HG03045 (cell line): ENCODE measurements around the gene ACHE.
A peak's percentile ranks its signal among the peaks of the same experiment; 100 is the strongest.

ENCODE experiments used
- ATAC-seq: cut with Tn5 transposase; IDR thresholded peaks from one replicate; pipeline ENCODE4 v1.9.1; 2021; ENCODE audit warnings: mild to moderate bottlenecking, moderate library complexity; ENCODE audit not compliant: unreplicated experiment

The ACHE gene

DNA sequence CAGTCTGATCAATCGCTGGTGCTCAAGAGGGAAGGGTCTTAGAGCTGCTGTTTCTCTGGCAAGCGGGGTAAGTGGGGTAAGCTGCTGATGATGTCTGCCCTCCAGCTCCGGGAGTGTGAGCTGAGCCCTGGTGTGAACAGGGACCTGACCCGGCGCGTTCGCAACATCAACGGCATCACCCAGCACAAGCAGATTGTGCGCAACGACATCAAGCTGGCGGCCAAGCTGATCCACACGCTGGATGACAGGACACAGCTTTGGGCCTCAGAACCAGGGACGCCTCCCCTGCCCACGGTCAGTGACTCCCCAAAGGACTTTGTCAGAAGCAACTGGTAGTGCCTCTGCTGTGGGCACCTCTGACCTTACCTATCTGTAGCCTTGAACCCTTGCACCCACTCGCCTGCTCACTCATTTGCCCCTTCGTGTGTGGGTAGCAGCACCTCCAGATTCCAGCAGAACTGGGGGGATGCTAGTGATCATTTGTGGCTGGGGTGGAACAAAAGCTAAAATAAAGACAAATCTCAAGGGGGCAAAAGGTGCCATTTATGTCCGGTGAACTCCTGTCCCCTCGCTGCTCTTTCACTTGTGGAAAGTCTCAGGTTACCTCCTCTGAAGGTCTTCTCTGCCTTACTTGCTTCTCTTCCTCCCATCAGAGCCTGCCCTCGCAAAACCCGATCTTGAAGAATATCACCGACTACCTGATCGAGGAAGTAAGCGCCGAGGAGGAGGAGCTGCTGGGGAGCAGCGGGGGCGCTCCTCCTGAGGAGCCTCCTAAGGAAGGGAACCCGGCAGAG is 9.3 kb downstream of the ACHE start:
- no peak for ATAC-seq

DNA sequence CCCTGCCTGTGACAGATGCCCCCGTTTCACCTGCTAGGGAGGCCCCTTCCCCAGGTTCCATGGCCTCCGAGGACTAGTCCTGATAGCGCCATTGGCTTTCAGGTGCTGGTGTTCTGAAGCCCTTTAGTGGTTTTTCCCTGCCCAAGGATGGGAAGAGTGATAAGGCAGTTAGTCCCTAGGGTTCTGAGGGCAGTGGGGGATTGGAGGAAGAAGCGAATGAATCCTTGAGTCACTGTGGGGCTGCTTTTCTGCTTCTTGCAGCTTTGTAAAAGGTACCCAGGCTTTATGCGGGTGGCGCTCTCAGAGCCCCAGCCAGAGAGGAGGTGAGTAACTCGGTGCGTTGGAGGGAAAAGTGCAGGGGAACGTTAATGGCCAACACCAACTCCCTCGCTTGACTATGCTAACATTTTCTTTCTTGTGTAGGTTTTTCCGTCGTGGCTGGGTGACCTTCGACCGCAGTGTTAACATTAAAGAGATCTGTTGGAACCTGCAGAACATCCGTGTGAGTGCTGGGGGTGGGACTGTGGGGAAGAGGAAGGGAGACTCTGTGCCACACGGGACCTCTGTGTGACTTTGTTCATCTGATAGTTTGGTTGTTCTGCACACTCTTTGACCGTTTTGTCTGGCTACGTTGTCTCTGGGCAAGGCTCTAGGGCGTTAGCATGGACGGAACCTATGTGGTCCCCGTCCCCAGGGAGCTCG is 10.1 kb downstream of the ACHE start:
- no peak for ATAC-seq

DNA sequence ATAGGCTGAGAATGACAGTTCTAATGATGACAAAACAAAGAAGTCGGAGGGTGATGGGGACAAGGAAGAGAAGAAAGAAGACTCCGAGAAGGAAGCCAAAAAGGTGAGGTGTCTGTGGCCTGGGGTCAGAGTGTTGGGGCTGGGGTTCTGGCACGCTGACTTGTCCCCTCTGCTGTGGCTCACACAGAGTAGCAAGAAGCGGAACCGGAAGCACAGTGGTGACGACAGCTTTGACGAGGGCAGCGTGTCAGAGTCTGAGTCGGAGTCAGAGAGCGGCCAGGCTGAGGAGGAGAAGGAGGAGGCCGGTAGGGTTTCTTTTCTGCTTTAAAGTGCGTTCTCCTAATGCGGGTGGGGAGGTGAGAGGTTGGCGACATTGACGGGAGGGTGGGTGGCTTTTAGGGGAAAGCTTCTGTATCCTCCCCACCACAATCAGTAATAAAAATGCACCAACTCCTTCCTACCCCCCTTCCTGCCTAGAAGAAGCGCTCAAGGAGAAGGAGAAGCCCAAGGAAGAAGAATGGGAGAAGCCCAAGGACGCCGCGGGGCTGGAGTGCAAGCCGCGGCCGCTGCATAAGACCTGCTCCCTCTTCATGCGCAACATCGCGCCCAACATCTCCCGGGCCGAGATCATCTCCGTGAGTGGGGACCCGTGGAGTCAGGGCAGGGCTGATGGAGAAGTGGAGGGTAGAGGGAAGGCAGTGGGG is 10.8 kb downstream of the ACHE start:
- ATAC-seq: no peak

DNA sequence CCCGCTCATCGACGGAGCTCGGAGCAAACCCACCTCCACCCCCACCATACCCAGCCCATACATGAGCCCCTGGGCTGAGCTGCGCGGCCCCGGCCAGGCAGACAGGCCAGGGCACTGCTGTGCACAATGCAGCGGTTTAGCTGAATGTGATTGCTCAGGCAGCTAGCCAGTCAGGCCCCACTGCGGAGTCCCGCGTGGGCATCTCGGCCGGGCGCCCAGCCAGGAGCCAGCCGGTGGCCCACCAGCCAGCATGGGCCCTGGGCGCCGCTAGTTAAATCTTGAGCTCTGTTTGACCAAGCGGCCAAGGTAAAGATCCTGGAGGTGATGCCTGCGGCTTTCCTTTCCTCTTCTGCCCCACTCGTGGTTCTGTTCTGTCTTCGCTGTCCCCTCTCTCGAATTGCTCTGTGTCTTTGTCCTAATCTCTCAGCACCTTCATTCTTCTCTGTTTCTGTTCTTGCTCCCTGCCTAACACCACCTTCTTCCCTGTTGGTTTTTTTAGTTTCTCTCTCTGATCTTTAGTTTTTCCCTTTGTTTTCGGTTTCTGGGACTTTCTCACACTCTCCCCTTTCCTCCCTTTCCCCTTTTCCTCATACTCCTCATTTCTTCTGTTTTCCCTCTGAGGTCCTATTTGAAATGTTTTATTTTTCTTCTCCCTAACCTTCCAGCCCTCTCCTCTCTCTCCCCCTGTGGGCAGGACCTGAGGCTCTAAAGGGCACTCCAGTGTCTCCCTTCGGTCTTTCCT is 12.7 kb downstream of the ACHE start:
- ATAC-seq: no peak

DNA sequence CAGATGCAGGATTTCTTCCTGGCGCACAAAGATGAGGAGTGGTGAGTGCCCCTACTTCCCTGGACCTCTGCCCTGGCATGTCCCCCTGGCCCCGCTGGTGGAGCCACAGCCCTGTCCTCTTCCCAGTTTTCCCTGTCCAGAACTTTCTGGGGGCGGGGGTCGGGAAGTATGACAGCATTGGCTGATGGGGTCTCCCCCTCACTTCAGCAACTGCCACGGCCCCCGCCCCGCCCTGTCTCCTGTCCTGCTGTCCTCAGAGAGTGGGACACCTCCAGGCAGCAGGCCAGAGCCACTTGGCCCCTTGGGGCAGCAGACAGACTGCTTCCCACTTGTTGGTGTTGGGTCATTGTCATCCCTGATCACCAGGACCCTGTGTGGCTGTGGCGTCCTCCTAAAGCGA is 13.5 kb downstream of the ACHE start:
- no peak for ATAC-seq

DNA sequence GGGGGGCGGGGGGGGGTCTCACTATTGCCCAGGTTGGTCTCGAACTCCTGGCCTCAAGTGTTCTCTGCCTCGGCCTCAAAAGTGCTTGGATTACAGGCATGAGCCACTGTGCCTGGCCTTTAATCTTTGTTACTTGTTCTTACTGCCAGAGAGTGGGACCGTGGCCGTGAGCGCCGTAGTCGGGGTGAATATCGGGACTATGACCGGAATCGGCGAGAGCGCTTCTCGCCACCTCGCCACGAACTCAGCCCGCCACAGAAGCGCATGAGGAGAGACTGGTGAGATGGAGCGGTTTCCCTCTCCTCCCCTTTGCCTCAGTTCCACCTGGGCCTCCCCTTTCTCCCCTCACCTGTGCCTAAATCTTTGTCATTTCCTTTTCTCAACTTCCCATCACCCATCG is 14.6 kb downstream of the ACHE start:
- ATAC-seq: no peak

DNA sequence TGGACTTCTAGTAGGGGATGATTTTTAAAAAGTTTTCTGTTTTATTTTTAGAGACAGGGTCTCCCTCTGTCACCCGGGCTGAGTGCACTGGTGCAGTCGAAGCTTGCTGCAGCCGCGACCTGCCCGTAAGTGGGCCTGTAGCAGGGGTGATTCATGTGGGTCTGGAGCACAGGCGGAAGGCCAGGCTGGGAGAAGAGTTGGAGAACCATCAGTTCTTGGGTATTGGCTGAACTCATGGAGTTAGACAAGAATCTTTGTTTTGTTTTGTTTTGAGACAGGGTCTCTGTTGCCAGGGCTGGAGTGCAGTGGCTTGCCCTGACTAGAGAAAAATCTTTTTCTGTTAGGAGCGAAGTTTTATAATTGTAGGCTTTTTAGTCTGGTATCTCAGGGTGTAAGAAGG is 15.0 kb downstream of the ACHE start:
- ATAC-seq: no peak

DNA sequence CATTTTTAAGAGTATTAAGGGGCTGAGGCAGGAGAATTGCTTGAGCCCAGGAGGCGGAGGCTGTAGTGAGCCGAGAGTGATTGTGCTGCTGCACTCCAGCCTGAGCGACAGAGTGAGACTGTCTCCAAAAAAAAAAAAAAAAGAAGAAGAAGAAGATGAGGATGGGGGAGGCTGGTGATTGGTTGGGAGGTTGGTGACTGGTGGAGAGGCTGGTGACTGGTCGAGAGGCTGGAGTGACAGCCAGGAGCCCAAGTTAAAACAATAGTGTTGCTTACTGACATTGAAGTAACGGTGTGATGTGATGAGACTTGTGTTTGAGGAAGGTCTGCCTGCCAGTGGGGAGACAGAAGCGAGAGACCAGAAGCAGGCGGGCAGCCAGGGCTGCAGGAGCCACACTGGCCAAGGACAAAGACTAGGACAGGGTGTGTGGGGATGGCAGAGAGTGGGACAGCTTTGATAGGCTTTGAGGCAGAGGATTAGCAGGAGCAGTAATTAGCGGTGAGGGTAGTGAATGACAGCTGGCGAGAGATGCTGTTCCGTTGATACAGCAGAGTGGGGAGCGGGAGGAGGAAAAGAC is 15.9 kb downstream of the ACHE start:
- no peak for ATAC-seq

DNA sequence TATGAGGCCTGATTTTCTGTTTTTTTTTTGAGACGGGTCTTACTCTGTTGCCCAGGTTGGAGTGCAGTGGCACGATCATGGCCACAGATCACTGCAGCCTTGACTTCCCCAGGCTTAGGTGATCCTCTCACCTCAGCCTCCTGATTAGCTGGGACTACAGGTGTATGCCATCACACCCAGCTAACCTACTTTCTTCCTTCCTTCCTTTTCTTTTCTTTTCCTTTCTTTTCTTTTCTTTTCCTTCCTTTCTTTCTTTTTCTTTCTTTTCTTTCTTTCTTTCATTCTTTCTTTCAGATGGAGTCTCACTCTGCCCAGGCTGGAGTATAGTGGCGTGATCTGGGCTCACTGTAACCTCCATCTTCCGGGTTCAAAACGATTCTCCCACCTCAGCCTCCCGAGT is 17.0 kb downstream of the ACHE start:
- ATAC-seq: no peak

DNA sequence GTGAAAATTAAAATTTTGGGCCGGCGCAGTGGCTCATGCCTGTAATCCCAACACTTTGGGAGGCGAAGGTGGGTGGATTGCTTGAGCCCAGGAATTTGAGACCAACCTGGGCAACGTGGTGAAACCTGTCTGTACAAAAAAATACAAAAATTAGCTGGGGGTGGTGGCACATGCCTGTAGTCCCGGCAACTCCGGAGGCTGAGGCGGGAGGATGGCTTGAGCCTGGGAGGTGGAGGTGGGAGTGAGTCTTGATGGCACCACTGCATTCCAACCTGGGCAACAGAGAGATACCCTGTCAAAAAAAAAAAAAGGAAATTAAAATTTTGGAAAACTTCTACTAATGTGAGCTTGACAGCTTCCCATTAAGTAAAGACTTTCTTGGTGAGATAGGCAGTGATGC is 17.7 kb downstream of the ACHE start:
- ATAC-seq: no peak

DNA sequence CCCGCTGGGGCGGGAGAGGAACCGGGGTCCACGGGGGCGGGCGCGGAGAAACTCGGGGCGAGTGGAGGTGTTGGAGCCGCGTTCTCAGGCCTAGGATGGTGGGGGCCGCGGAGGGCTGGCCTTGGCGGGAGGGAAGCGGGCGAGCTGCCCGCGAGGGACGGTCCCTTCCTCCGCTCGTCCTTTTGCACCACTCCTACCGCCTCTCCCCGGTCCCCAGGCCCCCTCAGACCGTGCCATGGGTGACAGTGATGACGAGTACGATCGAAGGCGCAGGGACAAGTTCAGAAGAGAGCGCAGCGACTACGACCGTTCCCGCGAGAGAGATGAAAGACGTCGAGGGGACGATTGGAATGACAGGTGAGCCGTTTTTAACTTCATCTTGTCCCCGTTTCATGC is 20.3 kb downstream of the ACHE start:
- ATAC-seq: peak; percentile 31

DNA sequence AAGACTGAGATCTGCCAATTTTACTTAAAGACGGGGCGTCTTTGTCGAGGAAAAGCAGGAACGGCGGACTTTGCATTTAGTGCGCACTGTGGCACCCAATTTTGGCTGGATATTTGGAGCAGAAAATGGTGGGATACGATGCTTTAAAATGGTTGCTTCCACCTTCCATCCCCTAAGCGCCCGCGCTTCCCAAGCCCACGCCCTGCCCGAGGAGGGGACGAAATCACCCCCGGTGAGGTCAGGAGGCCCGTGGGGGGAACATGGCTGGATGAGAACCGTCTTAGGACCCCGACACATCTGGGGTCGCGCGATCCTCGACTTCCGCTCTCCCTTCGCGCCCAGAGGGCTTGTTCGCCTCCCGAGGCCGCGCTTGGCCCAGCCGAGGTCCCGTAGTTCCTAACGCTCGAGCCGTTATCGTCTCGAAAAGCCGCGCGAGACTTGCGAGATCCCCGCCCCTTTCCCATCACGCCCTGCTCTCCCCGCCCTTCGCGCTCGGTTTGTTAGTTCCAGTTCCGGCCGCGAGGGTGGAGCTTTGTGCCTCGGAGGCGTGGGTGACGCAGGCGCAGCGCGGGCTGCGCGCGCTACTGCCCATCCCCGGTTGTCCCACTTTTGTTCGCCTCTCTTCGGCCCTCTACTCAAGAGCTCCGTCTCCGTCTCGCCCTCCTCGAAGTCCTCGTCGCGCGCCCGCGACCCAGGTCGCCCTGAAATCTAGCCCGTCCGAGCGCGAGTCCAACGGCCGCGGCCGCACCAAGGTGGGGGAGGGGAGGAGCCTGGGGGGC is 20.9 kb downstream of the ACHE start, which contains the start of gene SRRT:
TSS of gene SRRT (plus strand) at position 527 of the 779 bp plus-strand sequence. CDS start 488 bp downstream, outside the sequence.
- ATAC-seq: peak; percentile 91

DNA sequence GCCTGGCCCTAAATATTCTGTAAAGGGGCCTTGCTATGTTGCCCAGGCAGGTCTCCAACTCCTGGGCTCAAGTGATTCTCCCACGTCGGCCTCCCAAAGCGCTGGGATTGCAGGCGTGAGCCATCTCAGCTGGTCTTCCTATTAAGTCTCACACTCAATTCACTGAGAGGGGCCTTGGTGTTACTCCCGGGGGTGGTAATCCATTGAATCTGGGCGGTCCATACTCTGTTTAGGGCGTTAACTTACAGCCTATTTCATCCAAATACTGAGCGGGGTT is 21.4 kb downstream of the ACHE start:
- ATAC-seq: no peak

DNA sequence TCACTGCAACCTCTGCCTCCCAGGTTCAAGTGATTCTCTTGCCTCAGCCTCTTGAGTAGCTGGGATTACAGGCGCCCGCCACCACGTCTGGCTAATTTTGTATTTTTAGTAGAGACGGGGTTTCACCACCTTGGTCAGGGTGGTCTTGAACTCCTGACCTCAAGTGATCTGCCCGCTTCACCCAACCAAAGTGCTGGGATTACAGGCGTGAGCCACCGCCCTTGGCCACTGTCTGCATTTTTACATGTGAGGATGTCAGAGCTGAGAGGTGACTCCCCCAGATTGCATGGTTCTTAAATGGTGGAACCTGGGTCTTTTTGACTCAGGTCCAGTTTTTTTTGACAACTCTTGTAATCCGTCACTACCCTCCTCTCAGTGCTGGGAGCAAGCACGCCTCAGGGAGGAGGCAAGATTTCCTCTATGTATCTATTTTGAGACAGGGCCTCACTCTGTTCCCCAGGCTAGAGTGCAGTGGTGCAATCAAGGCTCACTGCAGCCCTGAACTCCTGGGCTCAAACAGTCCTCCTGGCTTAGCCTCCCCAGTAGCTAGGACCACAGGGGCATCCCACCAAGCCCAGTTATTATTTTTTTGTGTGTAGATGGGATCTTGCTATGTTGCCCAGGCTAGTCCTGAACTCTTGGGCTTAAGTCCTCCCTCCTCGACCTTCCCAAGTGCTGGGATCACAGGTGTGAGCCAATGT is 21.9 kb downstream of the ACHE start:
- no peak for ATAC-seq

DNA sequence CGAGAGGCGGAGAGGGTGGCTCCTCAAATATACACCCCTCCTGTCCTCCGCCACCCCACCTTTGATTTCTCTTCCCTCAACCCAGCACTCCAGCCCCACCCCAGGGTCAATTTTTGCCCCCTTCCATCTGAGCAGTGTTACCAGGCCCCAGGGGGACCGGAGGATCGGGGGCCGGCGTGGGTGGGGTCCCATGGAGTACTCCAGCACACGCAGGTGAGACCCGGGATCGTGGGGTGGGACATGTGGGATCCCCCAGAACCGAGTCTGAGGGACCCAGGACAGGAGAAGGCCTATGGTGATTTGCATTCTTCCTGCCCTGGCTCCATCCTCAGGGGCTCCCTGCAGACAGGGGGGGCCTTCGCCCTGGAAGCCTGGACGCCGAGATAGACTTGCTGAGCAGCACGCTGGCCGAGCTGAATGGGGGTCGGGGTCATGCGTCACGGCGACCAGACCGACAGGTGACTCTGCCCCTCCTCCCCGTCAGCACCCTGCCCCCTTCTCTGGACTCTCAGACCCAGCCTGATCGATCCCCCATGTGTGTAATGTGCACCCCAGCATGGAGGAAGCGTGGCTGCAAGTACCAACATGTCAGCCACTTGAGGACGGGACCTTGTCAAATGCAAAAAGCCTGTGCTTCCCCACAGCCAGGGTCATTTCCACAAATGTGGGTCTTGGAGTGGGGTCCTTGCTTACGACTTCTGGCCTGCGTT is 27.8 kb downstream of the ACHE start:
- peak; percentile 18 for ATAC-seq

DNA sequence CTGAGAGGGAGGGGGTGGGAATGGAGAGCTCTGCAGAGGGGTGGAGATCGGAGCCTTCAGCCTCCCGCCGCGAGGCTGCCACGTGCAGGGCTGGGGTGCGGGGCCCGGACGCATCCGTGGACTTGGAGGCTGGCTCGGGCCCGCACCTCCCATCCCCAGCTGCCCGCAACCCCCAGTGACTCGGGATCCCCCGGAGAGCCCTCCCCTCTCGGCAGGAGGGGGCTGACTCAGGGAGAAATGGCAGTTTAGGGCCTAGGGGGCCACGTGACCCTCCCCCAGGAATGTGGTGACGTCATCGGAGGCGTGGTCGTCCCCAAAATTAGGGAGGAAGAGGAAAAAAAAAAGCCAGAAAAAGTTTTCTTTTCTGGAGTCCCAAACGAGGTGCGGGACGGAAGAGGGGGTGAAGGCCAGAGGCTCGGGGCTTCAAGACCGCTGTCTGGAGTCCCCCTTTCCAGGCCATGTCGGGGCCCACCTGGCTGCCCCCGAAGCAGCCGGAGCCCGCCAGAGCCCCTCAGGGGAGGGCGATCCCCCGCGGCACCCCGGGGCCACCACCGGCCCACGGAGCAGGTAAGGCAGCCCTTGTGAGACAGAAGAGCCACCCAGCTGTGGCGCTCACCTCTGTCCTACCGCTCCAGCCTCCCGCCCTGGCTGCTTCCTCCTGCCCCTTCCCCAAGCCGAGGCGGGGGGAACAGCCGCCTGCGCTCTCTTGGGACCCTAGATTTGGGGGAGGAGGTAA is 28.5 kb downstream of the ACHE start, which contains the start of gene TRIP6:
TSS of gene TRIP6 (plus strand) at position 348 of the 736 bp plus-strand sequence. CDS start at position 459, 111 bp downstream.
- peak; percentile 45 for ATAC-seq

DNA sequence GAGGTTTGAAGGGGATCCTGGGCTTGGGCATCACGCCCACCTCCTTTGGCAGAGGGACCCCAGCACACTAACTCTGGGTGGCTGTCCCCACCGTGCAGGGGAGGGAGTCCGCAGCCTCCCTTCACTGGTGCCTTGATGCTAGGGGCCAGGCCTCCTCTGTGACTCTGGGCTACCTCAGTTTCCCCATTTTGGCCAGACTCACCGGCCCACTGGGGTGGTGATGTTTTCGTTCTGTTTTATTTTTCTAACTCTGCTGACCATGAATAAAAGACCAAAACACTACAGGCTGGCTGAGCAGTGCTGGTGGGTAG is 29.0 kb downstream of the ACHE start:
- no peak for ATAC-seq
